Gastrocnemius medialis (tissue), 4 donors: Measurements from ENCODE around the gene DGKH. TPM values are rescaled to one million over a fixed set of nuclear protein-coding genes. Genes with fewer than 3 reads are reported as not detected.
"Not testable (repeated sequence)": the region's sequence is repeated elsewhere in the genome, so short reads cannot be mapped to it uniquely, and the experiment has no call there.

Experiments used
- ATAC-seq, 2 donors: fragments of 150-250 bp; one replicate each; pipeline ENCODE4 v1.9.1; 2016
- DNase-seq, 2 donors: peaks; one replicate each; pipeline ENCODE4 v3.0.0-alpha.2; 2019
- H3K27ac ChIP-seq, 4 donors: fragments of 200-600 bp; sonication (generic); 1 replicate in 1 of 4; 2 replicates in 3 of 4; pipeline ENCODE4 v1.5.1; 2016 to 2018; ENCODE audit warnings: mild to moderate bottlenecking in 2 of 4, moderate library complexity in 1 of 4
- H3K27me3 ChIP-seq, 3 donors: fragments of 200-600 bp; sonication (generic) in 2 of 3; 1 replicate in 1 of 3; 2 replicates in 2 of 3; pipeline versions ENCODE4 v1.5.1 to v1.6.0; 2016 to 2019; ENCODE audit warnings: mild to moderate bottlenecking in 1 of 3, moderate library complexity in 1 of 3
- H3K36me3 ChIP-seq, 2 donors: fragments of 200-600 bp; sonication (generic) in 1 of 2; one replicate each; pipeline ENCODE4 v1.5.1; 2017 to 2018
- H3K4me1 ChIP-seq, 2 donors: fragments of 200-600 bp; sonication (generic) in 1 of 2; one replicate each; pipeline ENCODE4 v1.5.1; 2016 to 2017; ENCODE audit warnings: mild to moderate bottlenecking in 2 of 2
- H3K4me3 ChIP-seq, 4 donors: fragments of 200-600 bp; sonication (generic) in 3 of 4; 1 replicate in 1 of 4; 2 replicates in 3 of 4; pipeline ENCODE4 v1.5.1; 2016 to 2019; ENCODE audit warnings: mild to moderate bottlenecking in 2 of 4
- H3K9me3 ChIP-seq, 3 donors: fragments of 200-600 bp; sonication (generic) in 2 of 3; 1 replicate in 1 of 3; 2 replicates in 2 of 3; pipeline ENCODE4 v1.5.1; 2016 to 2019
- POLR2A ChIP-seq, 2 donors: fragments of 450-650 bp; IDR thresholded peaks; one replicate each; pipeline ENCODE4 v1.6.1; 2017; ENCODE audit warnings: antibody characterized with exemption in 2 of 2, mild to moderate bottlenecking in 2 of 2, moderate library complexity in 2 of 2
- in situ Hi-C, 4 donors: fragments of 200-750 bp; cut with MboI; loops; one replicate each; pipeline versions ENCODE4 v1.15.0 to v1.8.0; 2017; ENCODE audit warnings: low sequenced_read_pairs in 4 of 4
- intact Hi-C: fragments of 100-400 bp; cut with DNase I; formaldehyde crosslinking; loops from one replicate; pipeline ENCODE4 v1.15.1; 2023; ENCODE audit warnings: low total_unique reads
- total RNA-seq, 4 donors: library from RNA; depleted of rRNA; stranded (reverse); fragments of >200 nt; gene quantifications; one replicate each; pipeline versions ENCODE4 v1.1.0 to v1.2.3, GENCODE V29; 2016
- TF ChIP-seq, protein P1 (sequence below), 5 experiments: fragments of 450-650 bp in 3 of 5; fragments of 200-600 bp in 2 of 5; sonication (generic) in 2 of 5; IDR thresholded peaks in 4 of 5; conservative IDR thresholded peaks in 1 of 5; 1 replicate in 4 of 5; 2 replicates in 1 of 5; pipeline ENCODE4 v1.5.1; 2016 to 2019; ENCODE audit warnings: antibody characterized with exemption in 5 of 5, mild to moderate bottlenecking in 3 of 5, moderate library complexity in 3 of 5

DGKH gene
- total RNA-seq, 4 donors from 2014 or later, result 2.2 to 3.7 (median 3.0) TPM

DNA sequence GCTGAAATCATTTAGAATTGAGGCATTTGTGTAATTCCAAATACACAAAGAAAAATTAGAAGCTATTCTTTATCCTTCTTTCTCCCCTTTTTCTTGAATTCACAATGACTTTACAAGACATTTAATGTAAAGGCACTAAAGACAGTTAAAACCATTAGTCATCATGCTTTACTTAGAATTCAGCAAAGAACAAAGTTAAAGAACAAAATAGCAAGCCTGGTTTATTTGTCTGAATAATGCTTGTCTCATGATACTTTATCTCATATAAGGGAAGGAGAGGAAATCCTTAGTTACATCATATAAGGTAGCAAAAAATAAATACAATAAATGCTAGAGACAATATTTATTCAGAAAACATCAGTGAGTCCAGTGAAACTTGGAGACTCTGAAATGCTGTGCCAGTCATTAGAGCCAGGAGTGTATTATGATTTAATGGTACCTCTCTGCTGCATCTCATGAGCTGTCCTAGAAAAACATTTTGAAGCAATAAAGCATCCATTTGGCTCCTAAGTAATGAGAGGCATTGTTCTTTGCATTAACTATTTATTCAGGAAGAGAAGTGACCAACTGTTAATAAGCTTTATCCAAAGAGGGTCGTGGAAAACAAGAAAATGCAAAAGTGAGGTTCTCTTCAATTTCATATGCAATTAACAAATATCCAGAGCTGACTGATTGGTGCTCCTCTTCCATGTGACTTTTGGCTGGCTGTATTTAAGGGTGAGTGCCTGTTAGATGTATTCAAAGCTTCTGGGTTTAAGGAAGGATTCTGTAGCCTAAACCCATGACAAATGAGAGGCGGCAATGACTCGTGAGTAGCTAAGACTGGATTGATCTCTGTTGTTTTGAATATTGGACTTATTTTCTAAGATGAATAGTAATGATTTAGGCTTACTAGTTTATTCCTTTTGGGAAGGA lies 105.0 kb downstream of the DGKH start:
- in situ Hi-C loops, result no loop called here

DNA sequence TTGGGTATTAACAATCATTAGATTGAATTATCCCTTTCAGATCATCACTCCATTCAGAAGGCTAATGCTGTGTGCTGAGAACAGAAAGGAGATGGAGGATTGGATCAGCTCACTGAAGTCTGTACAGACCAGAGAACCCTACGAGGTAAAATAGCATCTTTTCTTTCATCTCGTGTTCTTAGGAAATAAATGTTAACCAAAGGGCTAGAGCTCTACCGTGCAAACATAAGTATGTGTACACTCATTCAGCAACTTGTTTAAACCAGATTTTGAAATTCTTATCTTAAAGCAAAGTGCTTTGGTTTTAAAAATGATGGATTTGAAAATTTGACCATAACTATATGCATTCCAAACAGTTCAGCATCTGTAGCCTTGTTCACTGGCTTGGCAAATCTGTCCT lies 106.8 kb downstream of the DGKH start:
- ATAC-seq, result no peak
- H3K27me3 ChIP-seq, result no peaks in the 10 kb centered on the region
- H3K9me3 ChIP-seq, result no peaks in the 10 kb centered on the region
- H3K4me3 ChIP-seq, result no peak overlapping the region
- H3K36me3 ChIP-seq, result peaks cover 0 to 5% of the 10 kb centered on the region in 2 donors
- intact Hi-C loops (no loop called here), in situ Hi-C loops (no loop called here)
- TF ChIP-seq, protein P1, sequence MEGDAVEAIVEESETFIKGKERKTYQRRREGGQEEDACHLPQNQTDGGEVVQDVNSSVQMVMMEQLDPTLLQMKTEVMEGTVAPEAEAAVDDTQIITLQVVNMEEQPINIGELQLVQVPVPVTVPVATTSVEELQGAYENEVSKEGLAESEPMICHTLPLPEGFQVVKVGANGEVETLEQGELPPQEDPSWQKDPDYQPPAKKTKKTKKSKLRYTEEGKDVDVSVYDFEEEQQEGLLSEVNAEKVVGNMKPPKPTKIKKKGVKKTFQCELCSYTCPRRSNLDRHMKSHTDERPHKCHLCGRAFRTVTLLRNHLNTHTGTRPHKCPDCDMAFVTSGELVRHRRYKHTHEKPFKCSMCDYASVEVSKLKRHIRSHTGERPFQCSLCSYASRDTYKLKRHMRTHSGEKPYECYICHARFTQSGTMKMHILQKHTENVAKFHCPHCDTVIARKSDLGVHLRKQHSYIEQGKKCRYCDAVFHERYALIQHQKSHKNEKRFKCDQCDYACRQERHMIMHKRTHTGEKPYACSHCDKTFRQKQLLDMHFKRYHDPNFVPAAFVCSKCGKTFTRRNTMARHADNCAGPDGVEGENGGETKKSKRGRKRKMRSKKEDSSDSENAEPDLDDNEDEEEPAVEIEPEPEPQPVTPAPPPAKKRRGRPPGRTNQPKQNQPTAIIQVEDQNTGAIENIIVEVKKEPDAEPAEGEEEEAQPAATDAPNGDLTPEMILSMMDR (IDR thresholded peaks at IDR 0.05 in 4 of 5, conservative IDR thresholded peaks at IDR 0.05 in 1 of 5), result no peak
- TF ChIP-seq POLR2A (IDR thresholded peaks at IDR 0.05), result no peak
- H3K27ac ChIP-seq, result no peak overlapping the region
- no peak for DNase-seq
- H3K4me1 ChIP-seq, result no peaks in the 10 kb centered on the region

More for the DNA sequence above, 105.0 kb downstream of the DGKH start:
- Histone ChIP-seq H3K9me3 (no peaks in the 10 kb centered on the region), H3K4me3 (no peak overlapping the region), H3K27me3 (no peaks in the 10 kb centered on the region), H3K27ac (no peak overlapping the region), H3K36me3 (no peaks in the 10 kb centered on the region), H3K4me1 (no peaks in the 10 kb centered on the region)
- no peak for TF ChIP-seq POLR2A (IDR thresholded peaks at IDR 0.05)
- TF ChIP-seq, protein P1 (IDR thresholded peaks at IDR 0.05 in 4 of 5, conservative IDR thresholded peaks at IDR 0.05 in 1 of 5), result no peak
- ATAC-seq (no peak), DNase-seq (no peak)
- intact Hi-C loops, result no loop called here

GRCh38 chr13:42163338-42163737 lies 114.9 kb downstream of the DGKH start:
- H3K36me3 ChIP-seq, result peaks cover 0 to 13% of the 10 kb centered on the region in 2 donors
- ATAC-seq, H3K27me3 ChIP-seq, DNase-seq, H3K4me1 ChIP-seq, in situ Hi-C loops, H3K27ac ChIP-seq, H3K9me3 ChIP-seq, intact Hi-C loops, H3K4me3 ChIP-seq: not testable (repeated sequence)

DNA sequence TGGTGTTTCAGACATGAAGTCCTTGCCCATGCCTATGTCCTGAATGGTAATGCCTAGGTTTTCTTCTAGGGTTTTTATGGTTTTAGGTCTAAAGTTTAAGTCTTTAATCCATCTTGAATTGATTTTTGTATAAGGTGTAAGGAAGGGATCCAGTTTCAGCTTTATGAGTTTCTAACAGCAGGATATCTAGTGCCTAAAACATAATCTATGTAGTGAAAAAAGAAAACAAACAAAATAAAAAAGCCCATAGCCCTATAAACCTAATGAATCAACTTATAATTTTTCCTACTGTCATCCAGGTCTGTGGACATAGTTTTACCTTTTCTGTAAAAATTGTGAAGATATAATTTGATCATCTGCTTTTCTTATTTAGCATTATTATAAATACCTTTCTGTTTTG lies 115.5 kb downstream of the DGKH start:
- H3K27me3 ChIP-seq, in situ Hi-C loops, intact Hi-C loops, H3K27ac ChIP-seq, H3K4me1 ChIP-seq, H3K4me3 ChIP-seq, H3K9me3 ChIP-seq, DNase-seq, ATAC-seq: not testable (repeated sequence)
- peaks cover 0 to 13% of the 10 kb centered on the region in 2 donors for H3K36me3 ChIP-seq

DNA sequence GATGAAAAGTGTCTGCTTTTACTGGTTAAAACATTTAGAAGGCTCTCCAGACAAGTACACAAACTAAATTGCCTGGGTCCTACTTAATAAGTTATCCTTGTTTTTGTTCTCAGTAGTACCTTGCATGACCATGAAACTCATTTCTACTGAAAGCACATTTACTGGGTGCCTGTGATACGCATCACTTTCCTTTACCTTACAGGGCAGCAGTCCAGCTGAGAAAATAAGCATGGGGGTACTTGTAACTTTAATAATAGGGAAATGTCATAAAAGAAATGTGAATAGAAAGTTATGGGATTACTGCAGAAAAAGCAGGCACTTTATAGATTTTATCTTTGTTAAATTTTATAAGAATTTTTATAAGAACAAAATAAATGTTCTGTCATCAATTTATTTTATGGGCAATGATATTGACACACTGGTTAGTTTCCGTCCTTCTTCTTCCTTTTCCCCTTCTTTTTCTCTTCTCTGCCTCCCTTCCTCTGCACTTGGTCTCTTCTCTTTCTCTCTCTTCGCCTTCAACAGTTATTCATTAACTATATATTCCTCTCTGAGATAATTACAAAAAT lies 116.2 kb downstream of the DGKH start:
- H3K27me3 ChIP-seq, result no peaks in the 10 kb centered on the region
- no peak for TF ChIP-seq POLR2A (IDR thresholded peaks at IDR 0.05)
- TF ChIP-seq, protein P1 (IDR thresholded peaks at IDR 0.05 in 4 of 5, conservative IDR thresholded peaks at IDR 0.05 in 1 of 5), result no peak
- DNase-seq, result no peak
- H3K9me3 ChIP-seq, result no peaks in the 10 kb centered on the region
- H3K4me3 ChIP-seq, result no peak overlapping the region
- no peak overlapping the region for H3K27ac ChIP-seq
- in situ Hi-C loops (no loop called here), intact Hi-C loops (no loop called here)
- H3K4me1 ChIP-seq, result no peaks in the 10 kb centered on the region
- ATAC-seq, result no peak
- H3K36me3 ChIP-seq, result peaks cover 0 to 12% of the 10 kb centered on the region in 2 donors
